Dermis microvascular lymphatic vessel endothelial cell (primary cell): Measurements from ENCODE around the gene PEA15. TPM values are rescaled to one million over a fixed set of nuclear protein-coding genes. Genes with fewer than 3 reads are reported as not detected.

Source experiments
- DNase-seq, 2 donors: peaks; one replicate each; pipeline versions ENCODE4 v3.0.0 to v3.0.0-alpha.2; 2010; ENCODE audit warnings: low read depth in 2 of 2
- total RNA-seq: library from RNA; depleted of rRNA; stranded (reverse); fragments of >200 nt; gene quantifications from 2 replicates; pipeline ENCODE4 v1.2.1, GENCODE V29; 2014

PEA15 gene
- total RNA-seq, result 38.9 and 83.1 TPM in 2 replicates

- DNase-seq, result peak in 1 of 2 donors; percentile 72
These were observed at the start of gene PEA15 for GRCh38 chr1:160205242-160206035. PEA15 (plus strand) TSS chr1:160205384; CDS start chr1:160211545, 6,161 bp downstream.

DNA sequence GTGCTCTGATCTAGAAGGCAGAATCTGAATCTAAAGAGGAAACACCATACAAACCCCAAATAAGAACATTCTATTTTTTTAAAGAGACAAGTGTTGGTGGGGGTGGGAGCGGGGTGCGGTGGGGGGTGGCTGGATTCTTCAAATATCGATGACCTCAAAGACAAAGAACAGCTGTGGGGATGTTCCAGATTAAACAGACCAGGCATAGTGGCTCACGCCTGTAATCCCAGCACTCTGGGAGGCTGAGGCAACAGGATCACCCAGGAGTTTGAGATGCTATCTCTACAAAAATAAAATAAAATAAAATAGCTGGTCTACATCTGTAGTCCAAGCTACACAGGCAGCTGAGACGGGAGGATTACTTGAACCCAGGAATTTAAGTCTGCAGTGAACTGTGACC lies 48.8 kb upstream of the PEA15 start:
- DNase-seq, result no peak

- no peak for DNase-seq
These were observed 48.0 kb upstream of the PEA15 start for GRCh38 chr1:160157174-160157573.

DNA sequence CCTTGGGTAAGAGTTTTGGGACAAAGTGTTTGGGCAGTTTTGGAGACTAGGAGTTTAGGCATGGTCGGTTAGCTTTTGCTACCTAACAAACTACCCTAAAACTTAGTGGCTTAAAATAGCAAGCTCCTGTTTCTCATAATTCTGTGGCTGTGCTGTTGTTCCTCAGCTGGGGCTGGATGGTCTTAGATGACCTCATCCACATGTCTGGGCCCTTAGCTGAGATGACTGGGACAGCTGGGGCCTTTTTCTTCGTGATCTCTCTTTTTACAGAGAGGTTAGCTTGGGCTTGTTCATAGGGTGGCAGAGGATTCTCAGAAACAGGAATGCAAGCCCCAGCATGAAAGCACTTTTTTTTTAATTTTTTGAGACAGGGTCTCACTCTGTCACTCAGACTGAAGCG lies 47.2 kb upstream of the PEA15 start:
- DNase-seq, result no peak

DNA sequence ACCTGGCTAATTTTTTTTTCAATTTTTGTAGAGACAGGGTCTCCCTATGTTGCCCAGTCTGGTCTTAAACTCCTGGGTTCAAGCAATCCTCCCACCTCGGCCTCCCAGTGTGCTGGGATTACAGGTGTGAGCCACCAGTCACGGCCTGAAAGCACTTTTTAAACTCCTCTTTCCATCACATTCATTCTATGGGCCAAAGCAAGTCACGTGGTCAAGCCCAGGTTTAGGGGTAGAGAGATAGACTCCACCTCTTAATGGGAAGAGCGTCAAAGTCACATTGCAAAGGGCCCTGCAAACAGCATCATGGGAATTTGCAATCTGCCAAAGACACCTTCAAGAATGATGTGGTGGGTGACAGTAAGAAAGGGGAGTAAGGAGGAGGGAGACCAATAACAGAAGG lies 46.6 kb upstream of the PEA15 start:
- DNase-seq, result no peak

GRCh38 chr1:160159846-160160245 lies 45.3 kb upstream of the PEA15 start:
- no peak for DNase-seq

GRCh38 chr1:160161965-160162705 lies 43.0 kb upstream of the PEA15 start:
- peak; percentile 4 to 51 for DNase-seq

GRCh38 chr1:160162931-160163330 lies 42.3 kb upstream of the PEA15 start:
- DNase-seq, result no peak

GRCh38 chr1:160163615-160164014 lies 41.6 kb upstream of the PEA15 start:
- DNase-seq, result no peak

DNA sequence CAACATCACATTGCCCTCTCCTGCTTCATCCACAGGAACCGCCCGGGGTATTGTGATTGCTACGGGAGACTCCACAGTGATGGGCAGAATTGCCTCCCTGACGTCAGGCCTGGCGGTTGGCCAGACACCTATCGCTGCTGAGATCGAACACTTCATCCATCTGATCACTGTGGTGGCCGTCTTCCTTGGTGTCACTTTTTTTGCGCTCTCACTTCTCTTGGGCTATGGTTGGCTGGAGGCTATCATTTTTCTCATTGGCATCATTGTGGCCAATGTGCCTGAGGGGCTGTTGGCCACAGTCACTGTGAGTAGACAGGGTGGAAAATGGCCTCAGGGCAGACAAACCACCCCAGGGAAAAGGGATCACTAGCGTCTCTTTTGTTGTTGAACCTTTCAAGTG lies 41.1 kb upstream of the PEA15 start:
- no peak for DNase-seq

GRCh38 chr1:160166166-160166868 lies 38.9 kb upstream of the PEA15 start:
- DNase-seq, result no peak

- no peak for DNase-seq
These were observed 38.1 kb upstream of the PEA15 start for GRCh38 chr1:160167056-160167455.

DNA sequence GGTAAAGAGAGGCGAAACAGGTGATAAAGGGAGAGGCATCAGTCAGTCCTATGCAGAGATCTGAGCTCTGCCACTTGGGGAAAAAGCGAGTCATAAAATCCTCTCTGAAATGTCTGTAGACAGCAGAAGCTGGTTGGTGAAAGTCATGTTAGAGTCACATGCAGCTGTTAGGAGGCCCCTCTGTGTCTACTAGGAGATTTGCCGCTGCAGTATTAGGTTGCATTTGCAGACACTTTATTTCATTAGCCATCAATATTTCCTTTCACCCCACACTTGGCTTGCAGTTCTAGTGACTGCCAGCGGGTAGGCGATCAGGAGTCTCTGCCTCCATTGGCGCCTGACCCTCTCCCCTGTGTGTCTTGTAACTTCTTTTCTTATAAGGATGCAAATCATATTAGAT lies 37.6 kb upstream of the PEA15 start:
- DNase-seq, result no peak

GRCh38 chr1:160168016-160168415 lies 37.2 kb upstream of the PEA15 start:
- DNase-seq, result no peak

DNA sequence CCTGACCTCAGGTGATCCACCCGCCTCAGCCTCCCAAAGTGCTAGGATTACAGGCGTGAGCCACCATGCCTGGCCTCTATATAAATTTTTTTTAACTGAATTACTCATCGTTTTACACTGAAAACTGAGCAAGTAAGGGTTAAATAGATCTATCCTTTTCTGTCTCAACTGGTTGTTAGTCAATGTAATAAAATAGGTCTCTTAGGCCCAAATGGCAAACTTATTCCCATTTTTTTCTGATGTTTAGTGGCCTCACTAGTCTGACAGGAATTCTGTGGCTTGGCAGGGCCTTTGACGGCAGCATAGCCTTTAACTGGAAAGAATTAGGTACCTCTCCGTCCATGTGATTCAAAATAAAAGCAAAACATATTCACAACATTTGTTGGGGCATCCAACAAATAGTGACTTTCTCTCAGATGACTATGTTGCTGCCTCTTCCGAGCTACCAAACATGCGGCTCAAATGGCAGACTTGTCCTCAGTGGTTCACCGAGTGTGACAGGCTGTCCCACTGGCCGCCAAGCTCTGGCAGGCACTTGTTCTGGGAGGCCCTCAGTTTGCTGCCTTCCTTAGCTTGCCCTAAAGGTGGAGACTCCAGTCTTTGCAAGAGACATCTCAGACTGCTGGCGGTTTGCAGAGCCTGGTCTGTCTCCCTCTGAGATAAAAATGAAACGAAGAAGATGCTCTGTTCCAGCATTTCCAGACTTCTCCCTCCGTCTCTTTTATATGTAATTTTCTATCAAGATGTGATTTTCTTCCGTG lies 36.4 kb upstream of the PEA15 start:
- DNase-seq, result no peak

DNA sequence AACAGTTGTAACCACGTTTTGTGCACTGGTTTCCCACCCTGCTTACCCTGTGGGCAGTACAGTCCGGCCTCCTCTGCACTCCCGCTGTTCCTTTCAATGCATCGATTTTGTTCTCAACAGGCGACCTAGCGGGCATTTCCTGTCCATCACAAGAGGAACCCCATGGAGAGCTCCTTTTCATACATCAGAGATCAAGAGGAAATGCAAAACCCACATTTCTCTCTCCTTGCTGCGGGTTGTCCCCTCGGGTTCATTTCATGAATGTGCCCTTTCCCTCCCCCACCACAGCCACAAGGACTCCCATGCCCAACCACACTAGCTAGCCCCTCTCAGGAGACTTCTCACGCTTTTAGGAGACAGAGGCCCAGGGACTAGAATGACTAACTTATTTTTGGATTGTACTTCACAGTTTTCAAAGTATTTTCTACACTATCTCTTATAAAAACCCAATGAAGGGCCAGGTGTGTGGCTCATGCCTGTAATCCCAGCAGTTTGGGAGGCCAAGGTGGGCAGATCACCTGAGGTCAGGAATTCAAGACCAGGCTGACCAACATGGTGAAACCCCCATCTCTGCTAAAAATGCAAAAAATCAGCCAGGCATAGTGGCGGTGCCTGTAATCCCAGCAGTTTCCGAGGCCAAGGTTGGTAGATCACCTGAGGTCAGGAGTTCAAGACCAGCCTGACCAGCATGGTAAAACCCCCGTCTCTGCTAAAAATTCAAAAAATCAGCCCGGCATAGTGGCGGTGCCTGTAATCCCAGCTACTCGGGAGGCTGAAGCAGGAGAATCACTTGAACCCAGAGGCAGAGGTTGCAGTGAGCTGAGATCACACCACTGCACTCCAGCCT lies 35.4 kb upstream of the PEA15 start:
- no peak for DNase-seq

DNA sequence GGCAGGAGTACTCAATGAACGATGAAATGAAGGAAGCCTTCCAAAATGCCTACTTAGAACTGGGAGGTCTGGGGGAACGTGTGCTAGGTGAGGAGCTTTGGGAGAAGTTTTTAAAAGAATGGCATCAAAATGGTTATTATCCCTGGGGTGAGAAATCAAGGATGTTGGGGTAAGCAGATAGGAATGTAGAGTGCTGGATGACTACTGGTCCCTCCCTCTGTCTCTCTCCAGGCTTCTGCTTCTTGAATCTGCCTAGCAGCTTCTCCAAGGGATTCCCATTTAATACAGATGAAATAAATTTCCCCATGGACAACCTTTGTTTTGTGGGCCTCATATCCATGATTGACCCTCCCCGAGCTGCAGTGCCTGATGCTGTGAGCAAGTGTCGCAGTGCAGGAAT lies 33.8 kb upstream of the PEA15 start:
- no peak for DNase-seq

- no peak for DNase-seq
These were observed 33.2 kb upstream of the PEA15 start for GRCh38 chr1:160171980-160172379.

- DNase-seq, result no peak
These were observed 28.0 kb upstream of the PEA15 start for GRCh38 chr1:160177231-160177630.

GRCh38 chr1:160177667-160178066 lies 27.5 kb upstream of the PEA15 start:
- DNase-seq, result no peak

- no peak for DNase-seq
These were observed 26.5 kb upstream of the PEA15 start for GRCh38 chr1:160178731-160179130.
